ENCODE measurements around the gene VILL.

DNA sequence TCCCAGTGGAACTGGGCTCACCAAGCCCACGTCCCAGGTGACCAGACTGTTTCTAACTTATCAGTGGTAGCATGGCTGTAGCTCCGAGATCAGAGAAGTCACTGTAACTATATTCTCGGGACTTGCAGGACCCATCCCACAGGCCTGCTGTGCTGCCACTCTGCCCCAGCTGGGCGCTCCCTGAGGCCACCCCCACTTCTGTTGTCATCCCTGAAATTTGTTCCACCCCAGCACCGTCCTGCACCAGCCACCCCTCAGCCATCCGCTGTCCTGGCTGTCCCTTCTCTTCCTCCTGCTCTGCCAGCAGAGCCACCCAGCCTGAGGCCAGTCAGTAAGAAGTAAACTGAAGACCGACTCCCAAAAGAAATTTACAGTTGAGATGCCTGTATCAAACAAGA is 33.0 kb upstream of the VILL start:
- TF ChIP-seq, protein P1, sequence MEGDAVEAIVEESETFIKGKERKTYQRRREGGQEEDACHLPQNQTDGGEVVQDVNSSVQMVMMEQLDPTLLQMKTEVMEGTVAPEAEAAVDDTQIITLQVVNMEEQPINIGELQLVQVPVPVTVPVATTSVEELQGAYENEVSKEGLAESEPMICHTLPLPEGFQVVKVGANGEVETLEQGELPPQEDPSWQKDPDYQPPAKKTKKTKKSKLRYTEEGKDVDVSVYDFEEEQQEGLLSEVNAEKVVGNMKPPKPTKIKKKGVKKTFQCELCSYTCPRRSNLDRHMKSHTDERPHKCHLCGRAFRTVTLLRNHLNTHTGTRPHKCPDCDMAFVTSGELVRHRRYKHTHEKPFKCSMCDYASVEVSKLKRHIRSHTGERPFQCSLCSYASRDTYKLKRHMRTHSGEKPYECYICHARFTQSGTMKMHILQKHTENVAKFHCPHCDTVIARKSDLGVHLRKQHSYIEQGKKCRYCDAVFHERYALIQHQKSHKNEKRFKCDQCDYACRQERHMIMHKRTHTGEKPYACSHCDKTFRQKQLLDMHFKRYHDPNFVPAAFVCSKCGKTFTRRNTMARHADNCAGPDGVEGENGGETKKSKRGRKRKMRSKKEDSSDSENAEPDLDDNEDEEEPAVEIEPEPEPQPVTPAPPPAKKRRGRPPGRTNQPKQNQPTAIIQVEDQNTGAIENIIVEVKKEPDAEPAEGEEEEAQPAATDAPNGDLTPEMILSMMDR (conservative IDR thresholded peaks at IDR 0.05 in 1 of 2, IDR thresholded peaks at IDR 0.05 in 1 of 2; ENCODE audit: extremely low read depth in 1 of 2, insufficient read depth in 1 of 2, low read depth in 1 of 2, low read length in 2 of 2): no peak
- no peak for TF ChIP-seq EZH2 (IDR thresholded peaks at IDR 0.05; ENCODE audit: borderline replicate concordance, low read length)
